Esophagus muscularis mucosa (tissue), 4 donors: ENCODE results near the gene TJP1. TPM values are rescaled to one million over a fixed set of nuclear protein-coding genes. Genes with fewer than 3 reads are reported as not detected.
A peak's percentile ranks its signal among the peaks of the same experiment; 100 is the strongest.
"Not testable (repeated sequence)": the region's sequence is repeated elsewhere in the genome, so short reads cannot be mapped to it uniquely, and the experiment has no call there.

Experiments used
- DNase-seq: peaks from one replicate; pipeline ENCODE4 v3.0.0-alpha.2; 2017; ENCODE audit errors: extremely low spot score
- H3K27ac ChIP-seq, 4 donors: fragments of 200-600 bp; sonication (generic); replicated peaks in 1 of 4; 1 replicate in 3 of 4; 2 replicates in 1 of 4; pipeline ENCODE4 v1.5.1; 2016 to 2019; ENCODE audit warnings: mild to moderate bottlenecking in 1 of 4
- H3K27me3 ChIP-seq, 4 donors: fragments of 200-600 bp; sonication (generic); one replicate each; pipeline versions ENCODE4 v1.5.1 to v1.6.0; 2016 to 2019
- H3K36me3 ChIP-seq, 4 donors: fragments of 200-600 bp; sonication (generic); one replicate each; pipeline ENCODE4 v1.5.1; 2016 to 2019
- H3K4me1 ChIP-seq, 4 donors: fragments of 200-600 bp; sonication (generic); one replicate each; pipeline ENCODE4 v1.5.1; 2016 to 2019
- H3K4me3 ChIP-seq, 4 donors: fragments of 200-600 bp; sonication (generic); 1 replicate in 2 of 4; 2 replicates in 2 of 4; pipeline ENCODE4 v1.5.1; 2016 to 2019; ENCODE audit warnings: mild to moderate bottlenecking in 4 of 4, moderate library complexity in 1 of 4
- H3K9me3 ChIP-seq, 4 donors: fragments of 200-600 bp; sonication (generic); 1 replicate in 3 of 4; 2 replicates in 1 of 4; pipeline ENCODE4 v1.5.1; 2016 to 2019
- EP300 ChIP-seq: sonication (generic); formaldehyde crosslinking; IDR thresholded peaks from one replicate; pipeline ENCODE4 v1.6.1; 2017; ENCODE audit warnings: antibody characterized with exemption
- POLR2A ChIP-seq: fragments of 450-650 bp; IDR thresholded peaks from one replicate; pipeline ENCODE4 v1.6.1; 2017; ENCODE audit warnings: antibody characterized with exemption, moderate library complexity, mild to moderate bottlenecking, low read depth
- POLR2AphosphoS5 ChIP-seq, 2 donors: sonication (generic); formaldehyde crosslinking; IDR thresholded peaks; one replicate each; pipeline ENCODE4 v1.6.1; 2017; ENCODE audit warnings: antibody characterized with exemption in 2 of 2
- WGBS: methylation state at CpG from one replicate; pipeline ENCODE4 v1.1.5; 2018; 5-methylcytosine and 5-hydroxymethylcytosine counted together
- intact Hi-C: fragments of 100-400 bp; cut with DNase I; formaldehyde crosslinking; loops from one replicate; pipeline ENCODE4 v1.15.1; 2023
- total RNA-seq, 4 donors: library from RNA; depleted of rRNA; stranded (reverse); fragments of >200 nt; gene quantifications; one replicate each; pipeline versions ENCODE4 v1.1.0 to v1.2.1, GENCODE V29; 2016
- TF ChIP-seq, protein P1 (sequence below), 3 experiments: fragments of 200-600 bp in 2 of 3; fragments of 450-650 bp in 1 of 3; sonication (generic) in 2 of 3; IDR thresholded peaks; one replicate each; pipeline ENCODE4 v1.5.1; 2017 to 2019; ENCODE audit warnings: antibody characterized with exemption in 3 of 3, mild to moderate bottlenecking in 2 of 3, moderate library complexity in 1 of 3

Gene TJP1
- total RNA-seq, 4 donors from 2014 or later, result 69.4 to 108 (median 90.2) TPM

DNA sequence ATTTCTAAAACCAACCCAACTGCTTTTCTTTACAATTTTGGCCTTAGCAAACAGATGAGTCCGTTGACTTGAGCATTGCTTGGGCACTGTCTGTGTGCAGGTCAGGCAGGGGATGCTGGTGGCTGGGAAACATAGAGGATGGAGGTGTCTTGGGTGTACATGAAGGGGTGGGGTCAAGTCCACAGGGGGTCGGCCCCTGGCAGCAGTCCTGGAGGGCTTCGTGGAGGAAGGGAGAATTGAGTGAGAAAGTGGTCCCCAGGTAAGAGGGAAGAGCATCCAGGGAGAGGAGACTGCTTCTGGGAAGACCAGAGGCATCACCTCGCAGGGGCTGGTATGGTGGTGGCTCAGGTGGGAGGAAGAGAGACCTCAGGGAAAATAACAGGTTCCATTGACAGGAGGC, 144.8 kb downstream of the TJP1 start:
- WGBS, result 86% methylated on average over 4 of the region's 4 CpGs
- Histone ChIP-seq H3K27me3 (peaks cover 0 to 33% (median 13%) of the 10 kb centered on the region in 4 donors), H3K4me3 (no peak overlapping the region), H3K9me3 (no peaks in the 10 kb centered on the region), H3K4me1 (peaks cover 2 to 17% (median 15%) of the 10 kb centered on the region in 4 donors), H3K27ac (no peak overlapping the region), H3K36me3 (no peaks in the 10 kb centered on the region)
- intact Hi-C loops, result no loop called here
- DNase-seq, result no peak
- TF ChIP-seq POLR2AphosphoS5 (IDR thresholded peaks at IDR 0.05) (no peak), EP300 (no peak), POLR2A (no peak)
- TF ChIP-seq, protein P1, sequence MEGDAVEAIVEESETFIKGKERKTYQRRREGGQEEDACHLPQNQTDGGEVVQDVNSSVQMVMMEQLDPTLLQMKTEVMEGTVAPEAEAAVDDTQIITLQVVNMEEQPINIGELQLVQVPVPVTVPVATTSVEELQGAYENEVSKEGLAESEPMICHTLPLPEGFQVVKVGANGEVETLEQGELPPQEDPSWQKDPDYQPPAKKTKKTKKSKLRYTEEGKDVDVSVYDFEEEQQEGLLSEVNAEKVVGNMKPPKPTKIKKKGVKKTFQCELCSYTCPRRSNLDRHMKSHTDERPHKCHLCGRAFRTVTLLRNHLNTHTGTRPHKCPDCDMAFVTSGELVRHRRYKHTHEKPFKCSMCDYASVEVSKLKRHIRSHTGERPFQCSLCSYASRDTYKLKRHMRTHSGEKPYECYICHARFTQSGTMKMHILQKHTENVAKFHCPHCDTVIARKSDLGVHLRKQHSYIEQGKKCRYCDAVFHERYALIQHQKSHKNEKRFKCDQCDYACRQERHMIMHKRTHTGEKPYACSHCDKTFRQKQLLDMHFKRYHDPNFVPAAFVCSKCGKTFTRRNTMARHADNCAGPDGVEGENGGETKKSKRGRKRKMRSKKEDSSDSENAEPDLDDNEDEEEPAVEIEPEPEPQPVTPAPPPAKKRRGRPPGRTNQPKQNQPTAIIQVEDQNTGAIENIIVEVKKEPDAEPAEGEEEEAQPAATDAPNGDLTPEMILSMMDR (IDR thresholded peaks at IDR 0.05), result no peak

DNA sequence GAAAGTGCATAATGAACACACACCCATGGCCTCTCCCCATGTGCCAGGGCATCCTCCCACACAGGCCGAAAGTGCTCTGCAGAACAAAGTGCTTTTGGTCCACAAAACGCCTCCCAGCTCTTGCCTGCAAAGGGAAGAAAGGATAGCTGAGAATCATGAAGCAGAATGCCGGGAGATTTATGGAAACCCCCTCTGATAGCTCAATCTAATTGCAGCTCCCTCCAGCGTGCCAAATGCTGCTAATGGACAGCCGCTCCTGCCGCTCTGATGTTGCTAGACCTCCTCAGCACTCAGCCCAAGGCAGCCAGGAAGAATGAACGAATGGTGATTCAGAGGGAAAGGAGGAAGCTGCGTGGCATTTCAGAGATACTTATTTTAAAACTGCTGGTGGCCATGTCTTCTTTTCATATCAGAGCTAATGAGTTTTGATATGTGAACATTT, 145.3 kb downstream of the TJP1 start:
- TF ChIP-seq POLR2A, result no peak
- TF ChIP-seq, protein P1 (IDR thresholded peaks at IDR 0.05), result no peak
- no peak for TF ChIP-seq POLR2AphosphoS5 (IDR thresholded peaks at IDR 0.05)
- TF ChIP-seq EP300, result no peak
- no peaks in the 10 kb centered on the region for H3K36me3 ChIP-seq
- no peaks in the 10 kb centered on the region for H3K9me3 ChIP-seq
- H3K27ac ChIP-seq, result no peak overlapping the region
- no peak overlapping the region for H3K4me3 ChIP-seq
- H3K27me3 ChIP-seq, result peaks cover 0 to 34% (median 13%) of the 10 kb centered on the region in 4 donors
- WGBS, result 69% methylated on average over 8 of the region's 8 CpGs
- DNase-seq, result no peak
- intact Hi-C loops, result no loop called here
- peaks cover 2 to 17% (median 15%) of the 10 kb centered on the region in 4 donors for H3K4me1 ChIP-seq

DNA sequence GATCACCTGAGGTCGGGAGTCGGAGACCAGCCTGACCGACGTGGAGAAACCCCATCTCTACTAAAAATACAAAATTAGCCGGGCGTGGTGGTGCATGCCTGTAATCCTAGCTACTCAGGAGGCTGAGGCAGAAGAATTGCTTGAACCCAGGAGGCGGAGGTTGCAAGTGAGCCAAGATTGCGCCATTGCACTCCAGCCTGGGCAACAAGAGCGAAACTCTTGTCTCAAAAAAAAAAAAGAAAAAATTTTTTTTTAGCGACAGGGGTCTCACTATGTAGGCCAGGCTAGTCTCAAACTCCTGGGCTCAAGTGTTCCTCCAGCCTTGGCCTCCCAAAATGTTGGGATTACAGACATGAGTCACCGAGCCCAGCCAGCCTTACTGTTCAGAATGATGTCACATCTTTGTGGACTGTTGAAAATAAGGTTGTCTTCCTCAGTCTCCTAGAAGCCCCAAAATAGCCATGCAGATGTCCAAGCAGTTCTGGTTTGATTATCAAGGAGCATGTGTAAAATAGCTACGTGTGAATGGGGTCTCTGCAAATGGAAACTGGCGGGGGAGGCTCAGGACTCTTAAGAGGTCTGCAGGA, 145.8 kb downstream of the TJP1 start:
- peaks cover 2 to 17% (median 15%) of the 10 kb centered on the region in 4 donors for H3K4me1 ChIP-seq
- H3K9me3 ChIP-seq, DNase-seq, intact Hi-C loops, H3K27ac ChIP-seq, H3K4me3 ChIP-seq, H3K36me3 ChIP-seq: not testable (repeated sequence)
- WGBS, result 88% methylated on average over 13 of the region's 13 CpGs
- H3K27me3 ChIP-seq, result peaks cover 0 to 38% (median 13%) of the 10 kb centered on the region in 4 donors

DNA sequence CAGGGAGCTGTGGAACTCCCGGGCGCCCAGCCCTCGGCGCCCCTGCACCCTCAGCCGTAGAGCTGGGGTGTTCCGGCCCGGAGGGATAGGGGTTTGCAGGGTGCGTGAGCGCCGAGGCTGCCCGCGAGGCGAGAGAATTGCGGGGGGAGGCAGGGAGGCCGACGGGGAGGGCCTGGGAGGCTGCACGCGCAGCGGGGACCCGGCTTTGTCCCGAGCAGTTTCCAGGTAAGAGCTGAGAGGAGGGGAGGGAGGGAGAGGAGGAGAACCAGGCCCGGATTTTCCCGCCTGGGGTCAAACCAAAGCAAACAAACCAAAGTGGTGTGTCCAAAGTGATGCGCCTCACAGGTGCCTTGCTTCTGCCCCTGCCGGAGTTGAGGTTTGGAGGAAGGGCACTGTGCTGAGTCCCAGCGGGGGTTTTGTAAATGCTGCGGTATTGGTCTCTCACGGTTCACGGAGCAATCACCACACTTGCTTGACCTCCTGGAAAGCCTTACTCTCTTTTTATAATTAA, 146.4 kb downstream of the TJP1 start:
- WGBS, result 73% methylated on average over 21 of the region's 29 CpGs
- Histone ChIP-seq H3K4me1 (peaks cover 2 to 17% (median 15%) of the 10 kb centered on the region in 4 donors), H3K9me3 (no peaks in the 10 kb centered on the region), H3K36me3 (no peaks in the 10 kb centered on the region), H3K27me3 (peaks cover 0 to 38% (median 13%) of the 10 kb centered on the region in 4 donors), H3K4me3 (peak overlapping the region in 1 of 4 donors; percentile 62), H3K27ac (no peak overlapping the region)
- no peak for DNase-seq
- intact Hi-C loops, result no loop called here
- TF ChIP-seq, protein P1 (IDR thresholded peaks at IDR 0.05), result no peak
- TF ChIP-seq EP300, result no peak

DNA sequence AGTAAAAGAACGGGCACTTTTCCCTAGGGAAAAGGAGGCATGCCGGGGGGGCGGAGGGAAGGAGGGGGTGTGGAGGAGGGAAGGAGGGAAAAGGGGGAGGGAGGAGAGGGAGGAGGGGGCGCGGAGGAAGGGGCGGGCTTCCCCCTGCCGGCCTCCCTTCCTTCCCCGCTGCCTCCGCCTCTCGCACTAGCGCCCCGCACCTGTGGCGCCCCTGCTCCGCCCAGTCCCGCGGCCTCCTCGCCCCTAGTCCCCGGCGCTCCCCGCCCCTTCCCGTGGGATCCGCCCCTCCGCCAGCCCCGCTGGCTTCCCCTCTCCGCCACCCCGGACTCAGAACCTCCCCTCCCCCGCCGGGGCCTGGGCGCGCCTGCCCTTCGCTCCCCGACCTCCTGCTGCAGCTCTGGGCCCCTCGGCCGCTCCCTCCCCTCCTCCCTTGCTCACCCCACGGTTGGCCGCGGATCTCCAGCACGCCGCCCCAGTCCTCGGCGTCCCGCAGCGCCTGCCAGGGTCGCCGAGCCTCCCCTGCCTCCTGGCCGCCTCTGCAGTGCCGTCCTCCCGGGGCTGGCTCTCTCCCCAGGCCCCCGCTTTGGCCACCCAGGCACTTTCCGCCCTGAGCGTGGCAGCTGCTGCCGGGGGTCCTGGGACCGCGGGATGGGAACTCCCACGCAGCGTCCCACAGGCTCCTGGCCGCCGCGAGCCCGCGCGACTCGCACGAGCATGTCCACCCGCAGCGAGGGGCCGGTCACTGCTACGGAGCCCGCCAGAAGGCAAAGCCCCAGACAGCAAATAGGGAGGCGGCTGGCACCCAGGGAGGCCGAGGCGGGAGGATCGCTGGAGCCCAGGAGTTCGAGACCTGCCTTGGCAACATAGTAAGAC, 147.4 kb downstream of the TJP1 start:
- H3K9me3 ChIP-seq, result no peaks in the 10 kb centered on the region
- H3K36me3 ChIP-seq, result no peaks in the 10 kb centered on the region
- no peak overlapping the region for H3K27ac ChIP-seq
- TF ChIP-seq POLR2AphosphoS5 (IDR thresholded peaks at IDR 0.05) (no peak), POLR2A (no peak), EP300 (no peak)
- TF ChIP-seq, protein P1 (IDR thresholded peaks at IDR 0.05), result no peak
- DNase-seq, result no peak
- H3K4me1 ChIP-seq, result peaks cover 2 to 17% (median 15%) of the 10 kb centered on the region in 4 donors
- 12% methylated on average over 40 of the region's 74 CpGs for WGBS
- peak overlapping the region; percentile 52 to 62 (median 56) for H3K4me3 ChIP-seq
- H3K27me3 ChIP-seq, result peaks cover 0 to 44% (median 13%) of the 10 kb centered on the region in 4 donors
- intact Hi-C loops, result no loop called here
